Activated CD4-positive, alpha-beta T cell treated with anti-CD3 and anti-CD28 coated beads, Interleukin-2, amount 10 ng/mL, durations not matched to agents 24 days and 14 days (primary cell): Measurements from ENCODE around the gene ABCD4. TPM values are rescaled to one million over a fixed set of nuclear protein-coding genes. Genes with fewer than 3 reads are reported as not detected.

Experiments
- DNase-seq: peaks from one replicate; pipeline ENCODE4 v3.0.0; 2022
- H3K27ac Mint-ChIP-seq: one replicate; pipeline ENCODE4 v1.8.0; 2022; ENCODE audit warnings: mild to moderate bottlenecking, mixed read lengths
- H3K27me3 Mint-ChIP-seq: one replicate; pipeline ENCODE4 v1.8.0; 2022; ENCODE audit warnings: mixed read lengths
- H3K36me3 Mint-ChIP-seq: one replicate; pipeline ENCODE4 v1.8.0; 2022; ENCODE audit warnings: low read depth, mild to moderate bottlenecking, mixed read lengths
- H3K4me1 Mint-ChIP-seq: one replicate; pipeline ENCODE4 v1.8.0; 2021; ENCODE audit warnings: mixed read lengths
- H3K4me3 Mint-ChIP-seq: one replicate; pipeline ENCODE4 v1.8.0; 2022; ENCODE audit warnings: mild to moderate bottlenecking, moderate library complexity, mixed read lengths
- H3K9me3 Mint-ChIP-seq: one replicate; pipeline ENCODE4 v1.8.0; 2021; ENCODE audit warnings: mixed read lengths
- intact Hi-C: fragments of 100-400 bp; cut with micrococcal nuclease; formaldehyde crosslinking; loops from one replicate; pipeline ENCODE4 v1.15.1; 2023
- total RNA-seq: library from RNA; stranded (reverse); gene quantifications from 2 replicates; pipeline ENCODE4 v1.2.3, GENCODE V29; 2022

The ABCD4 gene
- total RNA-seq, 1 donor from 2014 or later: 42.9 TPM

GRCh38 chr14:74242021-74242779, 60.5 kb downstream of the ABCD4 start:
- intact Hi-C loops: no loop called here
- Mint-ChIP-seq H3K9me3 (no peaks in the 10 kb centered on the region), H3K4me1 (peaks cover 7% of the 10 kb centered on the region), H3K27ac (no peak overlapping the region), H3K27me3 (peaks cover 86% of the 10 kb centered on the region), H3K4me3 (peak overlapping the region; percentile 43), H3K36me3 (peaks cover 3% of the 10 kb centered on the region)
- DNase-seq: no peak

- Mint-ChIP-seq H3K27ac (no peak overlapping the region), H3K9me3 (no peaks in the 10 kb centered on the region), H3K27me3 (peaks cover 83% of the 10 kb centered on the region), H3K4me3 (peak overlapping the region; percentile 50), H3K4me1 (peaks cover 7% of the 10 kb centered on the region), H3K36me3 (peaks cover 3% of the 10 kb centered on the region)
- intact Hi-C loops: no loop called here
- no peak for DNase-seq
These were observed 61.1 kb downstream of the ABCD4 start for GRCh38 chr14:74241652-74242017.

- Mint-ChIP-seq H3K27me3 (peaks cover 81% of the 10 kb centered on the region), H3K4me3 (peak overlapping the region; percentile 56), H3K4me1 (peaks cover 7% of the 10 kb centered on the region), H3K27ac (no peak overlapping the region), H3K9me3 (no peaks in the 10 kb centered on the region), H3K36me3 (peaks cover 3% of the 10 kb centered on the region)
- intact Hi-C loops: no loop called here
- DNase-seq: peak; percentile 67
These were observed 61.7 kb downstream of the ABCD4 start for GRCh38 chr14:74240794-74241651.

- H3K9me3 Mint-ChIP-seq: no peaks in the 10 kb centered on the region
- no peak overlapping the region for H3K27ac Mint-ChIP-seq
- peaks cover 3% of the 10 kb centered on the region for H3K36me3 Mint-ChIP-seq
- intact Hi-C loops: no loop called here
- peaks cover 77% of the 10 kb centered on the region for H3K27me3 Mint-ChIP-seq
- peaks cover 7% of the 10 kb centered on the region for H3K4me1 Mint-ChIP-seq
- no peak for DNase-seq
- peak overlapping the region; percentile 56 for H3K4me3 Mint-ChIP-seq
These were observed 62.6 kb downstream of the ABCD4 start for GRCh38 chr14:74239848-74240793.

- peaks cover 73% of the 10 kb centered on the region for H3K27me3 Mint-ChIP-seq
- no peak for DNase-seq
- intact Hi-C loops: no loop called here
- H3K4me3 Mint-ChIP-seq: peak within 1 kb of the TSS; percentile 56
- no peak within 1 kb of the TSS for H3K27ac Mint-ChIP-seq
- H3K4me1 Mint-ChIP-seq: peaks cover 7% of the 10 kb centered on the region
- peaks cover 3% of the 10 kb centered on the region for H3K36me3 Mint-ChIP-seq
- H3K9me3 Mint-ChIP-seq: no peaks in the 10 kb centered on the region
These were observed 63.5 kb downstream of the ABCD4 start, which contains the start of gene VSX2 for GRCh38 chr14:74238974-74239847. Gene VSX2, plus strand, starts transcription at chr14:74239449. Its CDS starts 113 bp downstream, at chr14:74239562.

GRCh38 chr14:74237441-74237840, 65.3 kb downstream of the ABCD4 start:
- peaks cover 3% of the 10 kb centered on the region for H3K36me3 Mint-ChIP-seq
- no peak overlapping the region for H3K27ac Mint-ChIP-seq
- DNase-seq: no peak
- peaks cover 58% of the 10 kb centered on the region for H3K27me3 Mint-ChIP-seq
- intact Hi-C loops: no loop called here
- H3K9me3 Mint-ChIP-seq: no peaks in the 10 kb centered on the region
- H3K4me1 Mint-ChIP-seq: peaks cover 7% of the 10 kb centered on the region
- no peak overlapping the region for H3K4me3 Mint-ChIP-seq

Other genes with a start within 250 kb of the ABCD4 start
- gene ALDH6A1, start 218.5 kb downstream of the ABCD4 start, total RNA-seq: 10.8 and 11.8 TPM in 2 replicates
- 15.2 and 21.5 TPM in 2 replicates for gene LIN52, start 218.0 kb downstream of the ABCD4 start, total RNA-seq
- not detected in 2 replicates for gene VSX2, start 63.5 kb downstream of the ABCD4 start, total RNA-seq
- gene VRTN, start 45.5 kb upstream of the ABCD4 start, total RNA-seq: not detected in 2 replicates
- gene SYNDIG1L, start 123.3 kb upstream of the ABCD4 start, total RNA-seq: not detected in 2 replicates
- gene NPC2, start 190.4 kb upstream of the ABCD4 start, total RNA-seq: 12.3 and 15.5 TPM in 2 replicates
- 20.0 and 20.8 TPM in 2 replicates for gene ISCA2, start 190.8 kb upstream of the ABCD4 start, total RNA-seq